HG03108 (cell line): ENCODE data around the gene EIF4G3.

Experiments used
- ATAC-seq: cut with Tn5 transposase; IDR thresholded peaks from one replicate; pipeline ENCODE4 v1.9.1; 2021; ENCODE audit warnings: moderate library complexity; ENCODE audit not compliant: unreplicated experiment

The EIF4G3 gene

GRCh38 chr1:20786253-20787028 is 390.3 kb downstream of the EIF4G3 start:
- ATAC-seq: peak; percentile 69

DNA sequence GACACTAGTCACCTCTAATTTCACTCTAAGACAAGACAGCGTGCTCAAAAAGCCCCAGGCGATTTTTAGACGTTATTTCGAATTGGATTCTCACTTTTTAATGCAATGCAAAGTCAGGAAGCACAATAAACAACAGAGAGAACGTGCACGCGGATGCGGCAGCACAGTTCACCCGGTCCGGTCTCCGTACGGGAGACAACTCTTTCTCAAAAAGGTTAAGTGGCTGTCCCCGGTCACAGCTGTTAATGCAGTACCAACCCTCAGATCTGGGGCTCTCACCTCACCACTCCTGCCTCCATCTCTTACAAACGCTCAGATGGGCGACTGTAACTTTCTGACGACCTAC is 390.8 kb downstream of the EIF4G3 start:
- peak; percentile 1 for ATAC-seq

- no peak for ATAC-seq
Observed at GRCh38 chr1:20775700-20776099, 401.0 kb downstream of the EIF4G3 start.

- ATAC-seq: no peak
Observed at GRCh38 chr1:20771780-20772179, 404.9 kb downstream of the EIF4G3 start.

DNA sequence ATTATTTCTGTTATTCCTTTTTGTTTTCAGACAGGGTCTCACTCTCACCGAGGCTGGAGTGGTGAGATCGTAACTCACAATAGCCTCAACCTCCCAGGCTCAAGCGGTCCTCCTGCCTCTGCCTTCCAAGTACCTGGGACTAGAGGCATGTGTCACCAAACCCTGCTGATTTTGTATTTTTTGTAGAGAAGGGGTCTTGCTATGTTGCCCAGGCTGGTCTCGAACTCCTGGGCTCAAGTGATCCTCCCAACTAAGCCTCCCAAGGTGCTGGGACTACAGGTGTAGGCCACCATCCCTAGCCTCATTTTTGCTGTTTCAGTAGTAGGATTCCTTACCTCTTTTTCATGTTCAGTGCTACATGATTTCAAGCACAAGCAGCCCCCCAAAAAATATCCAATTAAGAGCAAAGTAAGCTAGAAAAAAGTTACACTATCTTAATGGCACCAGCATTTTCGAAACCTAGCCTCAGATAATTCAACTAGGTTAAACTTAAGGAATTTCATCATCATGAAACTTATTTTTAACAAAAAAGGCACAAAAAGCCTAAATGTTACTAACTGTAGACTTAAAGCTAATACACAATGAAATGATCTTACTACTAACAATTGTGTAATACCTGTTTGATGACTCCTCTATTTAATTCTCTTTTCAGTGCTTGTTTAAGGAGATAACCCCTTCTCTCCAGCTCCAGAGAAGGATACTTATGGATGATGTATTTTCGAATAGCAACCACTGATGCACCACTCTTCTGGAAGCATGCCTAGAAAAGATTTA is 406.2 kb downstream of the EIF4G3 start:
- ATAC-seq: no peak

GRCh38 chr1:20767271-20767670 is 409.4 kb downstream of the EIF4G3 start:
- ATAC-seq: no peak

- ATAC-seq: no peak
Observed at GRCh38 chr1:20763417-20763816, 413.3 kb downstream of the EIF4G3 start.

DNA sequence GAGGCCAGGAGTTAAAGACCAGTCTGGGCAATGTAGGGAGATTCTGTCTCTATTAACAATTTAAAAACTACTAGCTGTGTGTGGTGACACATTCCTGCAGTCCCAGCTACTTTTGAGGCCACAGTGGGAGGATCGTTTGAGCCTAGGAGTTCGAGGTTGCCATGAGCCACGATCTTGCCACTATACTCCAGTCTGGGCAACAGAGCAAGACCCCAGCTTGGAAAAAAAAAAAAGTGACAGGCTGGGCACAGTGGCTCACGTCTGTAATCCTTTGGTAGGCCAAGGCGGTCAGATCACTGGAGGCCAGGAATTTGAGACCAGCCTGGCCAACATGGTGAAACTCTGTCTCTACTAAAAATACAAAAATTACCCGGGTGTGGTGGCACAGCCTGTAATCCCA is 416.4 kb downstream of the EIF4G3 start:
- ATAC-seq: no peak
